ENCODE data around the gene GH1.

Gene GH1

DNA sequence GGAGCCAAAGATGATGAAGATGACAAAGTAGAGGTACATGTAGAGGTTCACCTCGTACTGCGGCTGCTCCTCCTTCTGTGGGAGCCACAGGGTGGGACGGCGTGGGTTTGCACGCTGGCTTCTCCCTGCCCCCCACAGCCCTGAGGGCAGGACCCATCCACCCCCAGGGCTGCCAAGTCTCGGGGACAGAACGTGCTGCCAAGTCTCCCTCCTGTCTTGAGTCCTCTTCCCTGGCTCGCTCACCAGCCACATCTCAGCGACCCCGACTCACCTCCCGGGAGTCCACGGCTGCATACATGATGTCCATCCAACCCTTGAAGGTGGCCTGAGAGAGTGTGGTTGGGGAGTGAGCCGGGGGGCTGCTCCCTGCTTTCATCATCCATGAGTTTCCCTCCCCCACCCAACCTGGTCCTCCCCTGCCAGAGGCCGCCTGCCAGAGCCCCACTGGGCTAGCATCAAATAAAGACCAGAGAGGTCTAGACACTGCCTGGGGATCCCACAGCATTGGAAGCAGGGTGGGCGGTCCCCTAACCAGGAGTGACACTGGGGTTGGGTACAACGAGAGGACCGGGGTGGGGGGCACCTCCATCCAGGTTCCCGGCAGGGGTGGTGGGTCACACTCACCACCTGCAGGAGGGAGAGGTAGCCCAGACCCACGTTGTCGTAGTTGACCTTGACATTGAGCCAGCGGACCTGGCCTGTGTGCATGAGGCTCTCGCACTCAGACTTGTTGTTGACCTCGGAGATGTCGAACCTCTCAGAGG, 26.3 kb upstream of the GH1 start:
- no peak for DNase-seq (ENCODE audit: insufficient read length, low spot score)
- TF ChIP-seq POU2F2 (IDR thresholded peaks at IDR 0.05; ENCODE audit: low read depth, low read length) (no peak), TAF1 (IDR thresholded peaks at IDR 0.05; ENCODE audit: low read depth, low read length) (no peak), POLR2A (IDR thresholded peaks at IDR 0.05; ENCODE audit: low read depth, low read length) (no peak), PAX5 (IDR thresholded peaks at IDR 0.05; ENCODE audit: insufficient read depth, low read length, severe bottlenecking) (no peak), SPI1 (IDR thresholded peaks at IDR 0.05; ENCODE audit: low read depth, low read length) (no peak), POLR2AphosphoS5 (IDR thresholded peaks at IDR 0.05; ENCODE audit: low read depth, low read length) (no peak)
- no peak for FAIRE-seq

DNA sequence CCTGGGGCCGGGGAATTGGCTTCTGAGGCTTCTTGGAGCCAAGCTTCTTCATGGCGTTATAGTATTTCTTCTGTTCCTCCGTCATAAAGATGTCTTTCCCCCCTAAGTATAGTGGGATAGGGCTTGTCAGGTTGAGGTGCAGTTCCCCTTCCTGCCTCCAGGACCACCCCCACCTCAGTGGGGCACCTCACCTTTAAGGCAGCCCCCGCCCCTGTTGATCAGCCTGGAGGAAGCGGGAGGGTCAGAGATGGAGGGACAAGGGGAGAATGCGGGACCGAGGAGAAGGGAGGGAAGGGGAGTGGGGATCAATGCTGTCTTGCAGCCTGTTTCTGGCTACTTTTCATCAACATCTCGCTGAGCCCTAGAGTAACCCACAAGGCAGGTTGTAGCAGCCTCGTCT, 25.1 kb upstream of the GH1 start:
- DNase-seq (ENCODE audit: insufficient read length, low spot score), result no peak
- FAIRE-seq, result no peak
- TF ChIP-seq TAF1 (IDR thresholded peaks at IDR 0.05; ENCODE audit: low read depth, low read length) (no peak), POLR2A (IDR thresholded peaks at IDR 0.05; ENCODE audit: low read depth, low read length) (no peak), PAX5 (IDR thresholded peaks at IDR 0.05; ENCODE audit: insufficient read depth, low read length, severe bottlenecking) (no peak), SPI1 (IDR thresholded peaks at IDR 0.05; ENCODE audit: low read depth, low read length) (no peak), POU2F2 (IDR thresholded peaks at IDR 0.05; ENCODE audit: low read depth, low read length) (no peak), POLR2AphosphoS5 (IDR thresholded peaks at IDR 0.05; ENCODE audit: low read depth, low read length) (no peak)

DNA sequence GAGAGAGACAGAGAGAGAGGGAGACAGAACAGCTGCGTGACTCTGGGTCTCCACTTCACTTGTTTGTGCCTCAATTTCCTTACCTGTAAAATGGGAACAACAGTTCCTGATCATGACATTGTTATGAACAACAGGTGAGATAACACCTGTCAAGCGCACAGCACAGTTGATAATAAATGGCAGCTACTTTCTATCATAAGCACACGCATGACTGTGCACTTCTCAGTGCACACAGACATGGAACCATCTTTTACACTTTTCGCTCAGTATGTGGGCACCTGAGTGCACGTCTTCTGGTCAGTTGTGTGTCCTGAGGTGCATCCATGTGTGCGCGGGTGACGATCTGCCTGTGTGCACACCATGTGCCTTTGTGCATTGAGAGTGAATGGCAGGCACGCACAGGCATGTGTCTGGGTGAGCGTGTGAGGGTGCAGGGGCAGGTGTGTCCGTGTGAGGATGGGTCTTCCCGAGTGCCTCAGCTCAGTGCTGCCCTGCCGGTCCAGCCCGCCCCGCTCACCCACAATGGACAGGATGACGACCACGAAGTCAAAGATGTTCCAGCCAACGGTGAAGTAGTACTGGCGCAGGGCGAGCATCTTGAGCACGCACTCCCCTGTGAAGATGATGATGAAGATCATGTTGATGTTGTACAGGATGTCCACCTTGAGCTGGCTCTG, 23.8 kb upstream of the GH1 start:
- no peak for TF ChIP-seq TAF1 (IDR thresholded peaks at IDR 0.05; ENCODE audit: low read depth, low read length)
- FAIRE-seq (no peak), DNase-seq (ENCODE audit: insufficient read length, low spot score) (no peak)

DNA sequence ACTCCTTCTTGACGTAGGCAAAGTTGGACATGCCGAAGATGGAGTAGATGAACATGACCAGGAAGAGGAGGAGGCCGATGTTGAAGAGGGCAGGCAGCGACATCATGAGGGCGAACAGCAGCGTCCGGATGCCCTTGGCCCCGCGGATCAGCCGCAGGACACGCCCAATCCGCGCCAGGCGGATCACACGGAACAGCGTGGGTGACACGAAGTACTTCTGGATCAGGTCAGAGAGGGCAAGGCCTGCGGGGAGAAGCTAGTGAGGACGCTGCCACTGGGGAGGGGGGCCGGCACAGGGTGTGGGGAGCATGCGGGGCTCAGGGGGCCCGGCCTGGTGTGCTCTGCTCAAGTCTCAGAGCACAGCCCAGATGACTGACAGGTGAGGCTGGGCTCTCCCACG, 23.1 kb upstream of the GH1 start:
- no peak for DNase-seq (ENCODE audit: insufficient read length, low spot score)
- TF ChIP-seq PAX5 (IDR thresholded peaks at IDR 0.05; ENCODE audit: insufficient read depth, low read length, severe bottlenecking) (no peak), POLR2AphosphoS5 (IDR thresholded peaks at IDR 0.05; ENCODE audit: low read depth, low read length) (no peak), TAF1 (IDR thresholded peaks at IDR 0.05; ENCODE audit: low read depth, low read length) (no peak), POU2F2 (IDR thresholded peaks at IDR 0.05; ENCODE audit: low read depth, low read length) (no peak), POLR2A (IDR thresholded peaks at IDR 0.05; ENCODE audit: low read depth, low read length) (no peak), SPI1 (IDR thresholded peaks at IDR 0.05; ENCODE audit: low read depth, low read length) (no peak)
- FAIRE-seq, result no peak

DNA sequence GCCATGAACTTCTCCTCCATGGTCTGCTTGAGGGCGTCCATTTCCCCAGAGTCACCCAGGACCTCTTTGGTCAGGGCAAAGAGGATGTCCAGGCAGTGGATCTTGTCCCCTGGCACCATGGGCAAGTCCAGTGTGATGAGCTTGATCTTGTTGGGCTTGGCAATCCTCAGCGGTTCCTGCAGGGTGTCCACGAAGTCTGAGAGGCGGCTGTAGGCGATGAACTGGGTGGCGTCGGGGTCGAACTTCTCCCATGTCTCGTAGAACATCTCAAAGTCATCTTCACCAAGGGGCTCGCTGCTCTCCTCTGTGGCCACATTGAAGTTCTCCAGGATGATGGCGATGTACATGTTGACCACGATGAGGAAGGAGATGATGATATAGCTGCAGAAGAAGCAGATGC, 22.5 kb upstream of the GH1 start:
- TF ChIP-seq POLR2A (IDR thresholded peaks at IDR 0.05; ENCODE audit: low read depth, low read length) (no peak), PAX5 (IDR thresholded peaks at IDR 0.05; ENCODE audit: insufficient read depth, low read length, severe bottlenecking) (no peak), POLR2AphosphoS5 (IDR thresholded peaks at IDR 0.05; ENCODE audit: low read depth, low read length) (no peak), TAF1 (IDR thresholded peaks at IDR 0.05; ENCODE audit: low read depth, low read length) (no peak), SPI1 (IDR thresholded peaks at IDR 0.05; ENCODE audit: low read depth, low read length) (no peak), POU2F2 (IDR thresholded peaks at IDR 0.05; ENCODE audit: low read depth, low read length) (no peak)
- FAIRE-seq (no peak), DNase-seq (ENCODE audit: insufficient read length, low spot score) (no peak)

DNA sequence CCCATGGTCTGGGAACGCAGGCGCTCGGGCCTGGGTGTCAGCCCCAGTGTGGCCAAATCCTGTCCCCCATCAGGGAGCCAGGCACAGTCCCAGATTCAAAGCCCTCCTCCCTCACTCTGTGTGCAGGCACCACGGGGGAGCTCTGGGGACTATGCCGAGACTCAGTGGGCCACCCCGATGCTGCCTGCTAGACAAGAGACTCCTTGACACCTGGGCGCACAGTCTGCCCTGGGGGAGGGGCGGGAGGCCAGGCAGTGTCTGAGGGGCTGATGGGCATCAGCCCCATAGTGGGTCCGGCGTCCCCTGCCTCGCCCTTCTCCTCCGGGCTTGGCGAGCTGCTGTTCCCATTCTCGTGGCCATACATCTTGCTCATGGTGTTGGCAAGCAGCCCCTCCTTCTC, 21.9 kb upstream of the GH1 start:
- no peak for TF ChIP-seq PAX5 (IDR thresholded peaks at IDR 0.05; ENCODE audit: insufficient read depth, low read length, severe bottlenecking)
- TF ChIP-seq POLR2AphosphoS5 (IDR thresholded peaks at IDR 0.05; ENCODE audit: low read depth, low read length), result no peak
- no peak for TF ChIP-seq TAF1 (IDR thresholded peaks at IDR 0.05; ENCODE audit: low read depth, low read length)
- no peak for TF ChIP-seq SPI1 (IDR thresholded peaks at IDR 0.05; ENCODE audit: low read depth, low read length)
- TF ChIP-seq POU2F2 (IDR thresholded peaks at IDR 0.05; ENCODE audit: low read depth, low read length), result no peak
- TF ChIP-seq POLR2A (IDR thresholded peaks at IDR 0.05; ENCODE audit: low read depth, low read length), result no peak
- no peak for DNase-seq (ENCODE audit: insufficient read length, low spot score)
- FAIRE-seq, result no peak

DNA sequence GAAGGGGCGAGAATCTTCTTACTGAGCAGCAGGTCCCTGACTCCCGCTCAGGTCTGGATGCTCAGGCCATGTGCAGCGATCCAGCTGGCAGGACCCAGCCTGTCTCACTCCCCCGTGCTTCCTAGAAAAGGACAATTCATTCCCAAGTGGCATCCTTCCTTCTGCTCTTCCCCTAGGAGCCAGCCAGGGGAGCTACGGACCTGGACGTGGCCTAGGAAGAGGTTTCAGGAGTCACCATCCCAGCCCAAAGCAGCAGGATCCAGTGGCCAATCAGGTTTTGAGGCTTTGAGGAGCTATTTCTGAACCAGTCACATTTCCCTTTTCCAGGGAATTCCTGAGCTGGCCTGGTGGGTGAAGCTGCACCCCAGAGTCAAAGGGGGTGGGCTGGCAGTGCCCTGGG, 21.2 kb upstream of the GH1 start:
- no peak for FAIRE-seq
- no peak for TF ChIP-seq TAF1 (IDR thresholded peaks at IDR 0.05; ENCODE audit: low read depth, low read length)
- TF ChIP-seq SPI1 (IDR thresholded peaks at IDR 0.05; ENCODE audit: low read depth, low read length), result no peak
- no peak for TF ChIP-seq POLR2A (IDR thresholded peaks at IDR 0.05; ENCODE audit: low read depth, low read length)
- TF ChIP-seq POU2F2 (IDR thresholded peaks at IDR 0.05; ENCODE audit: low read depth, low read length), result no peak
- TF ChIP-seq POLR2AphosphoS5 (IDR thresholded peaks at IDR 0.05; ENCODE audit: low read depth, low read length), result no peak
- TF ChIP-seq PAX5 (IDR thresholded peaks at IDR 0.05; ENCODE audit: insufficient read depth, low read length, severe bottlenecking), result no peak
- DNase-seq (ENCODE audit: insufficient read length, low spot score), result no peak

DNA sequence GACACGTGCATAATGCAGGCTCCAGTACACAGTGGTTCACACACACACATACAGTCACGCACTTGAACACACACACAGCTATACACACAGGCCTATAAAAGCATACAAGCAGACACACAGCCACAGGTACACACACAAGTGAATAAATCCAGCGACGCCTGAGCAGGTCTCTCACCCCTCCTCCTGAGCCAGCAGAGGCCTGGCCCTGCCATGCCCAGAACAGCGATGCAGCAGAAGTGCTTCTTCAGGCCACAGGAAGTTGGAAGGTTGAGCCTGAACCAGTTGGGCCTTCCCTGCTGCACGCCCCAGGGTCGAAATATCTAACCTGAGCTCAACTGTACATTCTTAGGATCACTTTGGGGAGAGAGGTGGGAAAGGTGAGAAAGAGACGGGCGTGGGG, 20.8 kb upstream of the GH1 start:
- FAIRE-seq (no peak), DNase-seq (ENCODE audit: insufficient read length, low spot score) (no peak)
- TF ChIP-seq PAX5 (IDR thresholded peaks at IDR 0.05; ENCODE audit: insufficient read depth, low read length, severe bottlenecking), result no peak
- no peak for TF ChIP-seq POLR2A (IDR thresholded peaks at IDR 0.05; ENCODE audit: low read depth, low read length)

DNA sequence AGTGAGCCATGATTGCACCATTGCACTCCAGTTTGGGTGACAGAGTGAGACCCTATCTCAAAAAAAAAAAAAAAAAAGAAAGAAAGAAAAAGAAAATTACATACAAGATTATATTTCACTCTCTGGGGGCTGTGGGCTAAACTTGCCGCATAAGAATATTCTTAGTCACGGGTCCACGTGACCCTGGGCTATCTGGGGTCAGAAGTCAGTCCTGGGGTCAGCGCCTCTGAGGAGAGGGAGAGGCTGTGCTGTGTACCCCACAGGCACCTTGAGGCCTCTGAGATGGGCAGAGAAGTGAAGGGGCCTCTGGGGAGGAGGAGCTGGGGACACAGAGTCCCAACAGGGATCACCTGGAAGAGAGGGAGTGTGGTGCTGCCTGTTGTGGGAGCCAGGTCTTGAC, 19.3 kb upstream of the GH1 start:
- no peak for DNase-seq (ENCODE audit: insufficient read length, low spot score)
- no peak for FAIRE-seq
- TF ChIP-seq TAF1 (IDR thresholded peaks at IDR 0.05; ENCODE audit: low read depth, low read length), result no peak
- TF ChIP-seq POLR2AphosphoS5 (IDR thresholded peaks at IDR 0.05; ENCODE audit: low read depth, low read length), result no peak
- TF ChIP-seq POLR2A (IDR thresholded peaks at IDR 0.05; ENCODE audit: low read depth, low read length), result no peak
- no peak for TF ChIP-seq POU2F2 (IDR thresholded peaks at IDR 0.05; ENCODE audit: low read depth, low read length)
- no peak for TF ChIP-seq SPI1 (IDR thresholded peaks at IDR 0.05; ENCODE audit: low read depth, low read length)
- no peak for TF ChIP-seq PAX5 (IDR thresholded peaks at IDR 0.05; ENCODE audit: insufficient read depth, low read length, severe bottlenecking)

DNA sequence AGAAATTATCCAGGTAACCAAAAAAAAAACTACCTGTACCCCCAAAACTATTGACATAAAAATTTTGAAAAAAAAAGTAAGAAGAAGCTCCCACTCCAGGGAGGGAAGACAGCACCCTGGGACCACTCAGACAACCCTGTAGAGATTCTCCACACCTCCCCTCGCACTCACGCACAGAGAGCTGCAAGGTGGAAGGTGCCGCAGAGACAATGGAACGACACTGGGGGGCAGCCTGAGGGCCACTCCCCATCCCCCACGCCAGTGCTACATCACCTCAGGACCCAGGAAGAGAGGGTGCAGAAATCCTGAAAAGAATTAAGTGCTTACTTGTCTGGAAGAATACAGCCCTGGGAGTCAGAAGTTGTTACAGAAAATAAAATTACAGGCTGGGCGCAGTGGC, 18.7 kb upstream of the GH1 start:
- no peak for FAIRE-seq
- no peak for TF ChIP-seq POLR2AphosphoS5 (IDR thresholded peaks at IDR 0.05; ENCODE audit: low read depth, low read length)
- no peak for TF ChIP-seq PAX5 (IDR thresholded peaks at IDR 0.05; ENCODE audit: insufficient read depth, low read length, severe bottlenecking)
- no peak for TF ChIP-seq POU2F2 (IDR thresholded peaks at IDR 0.05; ENCODE audit: low read depth, low read length)
- TF ChIP-seq SPI1 (IDR thresholded peaks at IDR 0.05; ENCODE audit: low read depth, low read length), result no peak
- TF ChIP-seq TAF1 (IDR thresholded peaks at IDR 0.05; ENCODE audit: low read depth, low read length), result no peak
- TF ChIP-seq POLR2A (IDR thresholded peaks at IDR 0.05; ENCODE audit: low read depth, low read length), result no peak

More for the DNA sequence above, 18.7 kb upstream of the GH1 start:
- no peak for DNase-seq (ENCODE audit: insufficient read length, low spot score)
